Pancreas (tissue), 10 donors: ENCODE measurements around the gene C1QTNF7. TPM values are rescaled to one million over a fixed set of nuclear protein-coding genes. Genes with fewer than 3 reads are reported as not detected.

Experiments used
- ATAC-seq, 4 donors: fragments of 200-7000 bp; cut with Tn5 transposase; one replicate each; pipeline versions ENCODE4 v1.8.0 to v1.9.1; 2020; ENCODE audit warnings: mild to moderate bottlenecking in 4 of 4, moderate library complexity in 4 of 4
- DNase-seq, 6 donors: peaks; one replicate each; pipeline ENCODE4 v3.0.0-alpha.2; 2020
- FAIRE-seq: peaks from 2 replicates; lab custom pipeline; 2012; peaks lifted over from hg19 to GRCh38; lab: Jason Lieb, UNC
- H3K27ac ChIP-seq, 4 donors: fragments of 200-600 bp; sonication (generic); 1 replicate in 3 of 4; 2 replicates in 1 of 4; pipeline versions ENCODE4 v1.5.0 to v1.8.0; 2020
- H3K27me3 ChIP-seq, 4 donors: fragments of 200-600 bp; one replicate each; pipeline ENCODE4 v1.8.0; 2021
- H3K36me3 ChIP-seq, 3 donors: fragments of 200-600 bp; sonication (generic) in 1 of 3; one replicate each; pipeline versions ENCODE4 v1.5.0 to v1.8.0; 2020 to 2021
- H3K4me1 ChIP-seq, 3 donors: fragments of 200-600 bp; one replicate each; pipeline ENCODE4 v1.8.0; 2021
- H3K4me3 ChIP-seq, 4 donors: fragments of 200-600 bp; sonication (generic) in 2 of 4; one replicate each; pipeline versions ENCODE4 v1.5.0 to v1.8.0; 2020 to 2021
- H3K9me3 ChIP-seq, 4 donors: fragments of 200-600 bp; one replicate each; pipeline ENCODE4 v1.8.0; 2021
- WGBS, 2 donors: extraction: QIAGEN DNeasy Blood & Tissue Kit; methylation state at CpG; one replicate each; pipeline ENCODE4 v1.1.7; 2013; 5-methylcytosine and 5-hydroxymethylcytosine counted together
- intact Hi-C, 3 donors: fragments of 100-400 bp; cut with DNase I; formaldehyde crosslinking; loops; one replicate each; pipeline versions ENCODE4 v1.11.1 to v1.14.2; 2022
- polyA plus RNA-seq, 2 donors: library from polyadenylated mRNA; stranded (reverse); fragments of 200-250 nt; gene quantifications; one replicate each; pipeline ENCODE4 v1.2.3, GENCODE V29; 2013
- total RNA-seq, 6 donors: library from RNA; stranded (reverse); fragmentation: NEBNext Ultra II Directional in 4 of 6; extraction: Animal tissue kit (Norgen Biotek cat#: 25700) in 4 of 6; gene quantifications; one replicate each; pipeline versions ENCODE4 v1.2.1 to v1.2.4, GENCODE V29; 2021 to 2023
- TF ChIP-seq, protein P1 (sequence below), 4 donors: fragments of 200-600 bp; sonication (generic) in 3 of 4; IDR thresholded peaks; one replicate each; pipeline versions ENCODE4 v1.5.0 to v1.8.0; 2021; ENCODE audit warnings: antibody characterized with exemption in 4 of 4
- donor health status: healthy with polysubstance abuse.
- donor health status: DM: no; HTN: no; CAD: no; lungs with moderate emphysema.
- donor health status: DM: no; HTN: no; CAD: no.
- donor health status: control.
- donor health status: control.
- donor health status: Bipolar disorder and iron deficiency.
- donor health status: DM: yes; HTN: yes; CAD: no.
- donor health status: DM: no; HTN: no; CAD: no.
- donor health status: DM: no; HTN: no; CAD: no.
- donor health status: DM: yes; HTN: yes; CAD: no.

The C1QTNF7 gene
- total and polyA plus RNA-seq, 8 donors = 0.03 to 1.1 (median 0.38) TPM

GRCh38 chr4:15427161-15427560 lies 672 bp upstream of the C1QTNF7 start:
- Histone ChIP-seq H3K4me3 (no peak overlapping the region), H3K27me3 (no peaks in the 10 kb centered on the region), H3K36me3 (no peaks in the 10 kb centered on the region), H3K9me3 (no peaks in the 10 kb centered on the region), H3K4me1 (no peaks in the 10 kb centered on the region), H3K27ac (no peak overlapping the region)
- no peak for DNase-seq
- FAIRE-seq = no peak
- ATAC-seq = no peak
- WGBS, 2 donors = 45 to 63% methylated on average over 2 of the region's 2 CpGs
- TF ChIP-seq, protein P1, sequence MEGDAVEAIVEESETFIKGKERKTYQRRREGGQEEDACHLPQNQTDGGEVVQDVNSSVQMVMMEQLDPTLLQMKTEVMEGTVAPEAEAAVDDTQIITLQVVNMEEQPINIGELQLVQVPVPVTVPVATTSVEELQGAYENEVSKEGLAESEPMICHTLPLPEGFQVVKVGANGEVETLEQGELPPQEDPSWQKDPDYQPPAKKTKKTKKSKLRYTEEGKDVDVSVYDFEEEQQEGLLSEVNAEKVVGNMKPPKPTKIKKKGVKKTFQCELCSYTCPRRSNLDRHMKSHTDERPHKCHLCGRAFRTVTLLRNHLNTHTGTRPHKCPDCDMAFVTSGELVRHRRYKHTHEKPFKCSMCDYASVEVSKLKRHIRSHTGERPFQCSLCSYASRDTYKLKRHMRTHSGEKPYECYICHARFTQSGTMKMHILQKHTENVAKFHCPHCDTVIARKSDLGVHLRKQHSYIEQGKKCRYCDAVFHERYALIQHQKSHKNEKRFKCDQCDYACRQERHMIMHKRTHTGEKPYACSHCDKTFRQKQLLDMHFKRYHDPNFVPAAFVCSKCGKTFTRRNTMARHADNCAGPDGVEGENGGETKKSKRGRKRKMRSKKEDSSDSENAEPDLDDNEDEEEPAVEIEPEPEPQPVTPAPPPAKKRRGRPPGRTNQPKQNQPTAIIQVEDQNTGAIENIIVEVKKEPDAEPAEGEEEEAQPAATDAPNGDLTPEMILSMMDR (IDR thresholded peaks at IDR 0.05) = no peak
- intact Hi-C loops = no loop called here

GRCh38 chr4:15428611-15429010 lies 778 bp downstream of the C1QTNF7 start:
- Histone ChIP-seq H3K9me3 (no peaks in the 10 kb centered on the region), H3K4me1 (no peaks in the 10 kb centered on the region), H3K27ac (no peak overlapping the region), H3K4me3 (no peak overlapping the region), H3K27me3 (no peaks in the 10 kb centered on the region), H3K36me3 (no peaks in the 10 kb centered on the region)
- TF ChIP-seq, protein P1 (IDR thresholded peaks at IDR 0.05) = no peak
- FAIRE-seq = no peak
- DNase-seq = no peak
- intact Hi-C loops = no loop called here
- 33% methylated on average over 1 of the region's 1 CpG for WGBS, 2 donors
- peak in 1 of 4 donors; percentile 39 for ATAC-seq

DNA sequence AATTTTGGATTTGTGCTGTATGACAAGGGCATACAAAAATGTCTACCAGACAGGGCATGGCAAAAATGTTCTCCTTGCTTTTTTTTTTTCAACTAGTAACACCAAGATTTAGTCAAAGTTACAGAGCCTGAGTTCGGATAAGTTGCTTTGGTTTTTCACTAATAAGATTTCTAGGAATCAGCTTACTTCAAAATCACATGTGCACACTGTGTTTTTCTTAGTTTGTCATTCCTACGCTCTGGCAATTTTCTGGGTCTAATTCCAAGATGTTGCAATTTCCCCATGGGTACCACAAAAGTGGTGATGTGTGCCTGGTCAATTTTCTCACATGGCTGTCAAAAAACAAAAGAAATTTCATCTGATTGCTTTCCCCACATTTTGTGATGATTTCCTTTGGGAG lies 6.3 kb downstream of the C1QTNF7 start:
- FAIRE-seq = no peak
- WGBS, 2 donors = 86 to 93% methylated on average over 2 of the region's 2 CpGs
- no peak for ATAC-seq
- TF ChIP-seq, protein P1 (IDR thresholded peaks at IDR 0.05) = no peak
- Histone ChIP-seq H3K4me3 (no peak overlapping the region), H3K27me3 (no peaks in the 10 kb centered on the region), H3K4me1 (no peaks in the 10 kb centered on the region), H3K36me3 (no peaks in the 10 kb centered on the region), H3K9me3 (no peaks in the 10 kb centered on the region), H3K27ac (no peak overlapping the region)
- DNase-seq = no peak
- intact Hi-C loops = no loop called here

- intact Hi-C loops = no loop called here
- WGBS, 2 donors = 66 to 83% methylated on average over 2 of the region's 2 CpGs
These were observed 6.8 kb downstream of the C1QTNF7 start for GRCh38 chr4:15434676-15435075.

GRCh38 chr4:15436513-15436912 lies 8.7 kb downstream of the C1QTNF7 start:
- DNase-seq = no peak
- Histone ChIP-seq H3K4me3 (no peak overlapping the region), H3K27me3 (no peaks in the 10 kb centered on the region), H3K36me3 (no peaks in the 10 kb centered on the region), H3K27ac (no peak overlapping the region), H3K4me1 (no peaks in the 10 kb centered on the region), H3K9me3 (no peaks in the 10 kb centered on the region)
- intact Hi-C loops = no loop called here
- 6 to 7% methylated on average over 2 of the region's 2 CpGs for WGBS, 2 donors
- TF ChIP-seq, protein P1 (IDR thresholded peaks at IDR 0.05) = no peak
- ATAC-seq = no peak
- FAIRE-seq = no peak

More at GRCh38 chr4:15434676-15435075, 6.8 kb downstream of the C1QTNF7 start:
- TF ChIP-seq, protein P1 (IDR thresholded peaks at IDR 0.05) = no peak
- Histone ChIP-seq H3K4me1 (no peaks in the 10 kb centered on the region), H3K27ac (no peak overlapping the region), H3K9me3 (no peaks in the 10 kb centered on the region), H3K4me3 (no peak overlapping the region), H3K27me3 (no peaks in the 10 kb centered on the region), H3K36me3 (no peaks in the 10 kb centered on the region)
- FAIRE-seq (no peak), ATAC-seq (no peak), DNase-seq (no peak)
